LNCAP (cell line): Measurements from ENCODE around the gene ABHD17A.

Source experiments
- CTCF ChIP-seq: fragments of 450-650 bp; IDR thresholded peaks from 2 replicates; pipeline ENCODE4 v1.5.1; 2017; ENCODE audit warnings: mild to moderate bottlenecking

The ABHD17A gene

DNA sequence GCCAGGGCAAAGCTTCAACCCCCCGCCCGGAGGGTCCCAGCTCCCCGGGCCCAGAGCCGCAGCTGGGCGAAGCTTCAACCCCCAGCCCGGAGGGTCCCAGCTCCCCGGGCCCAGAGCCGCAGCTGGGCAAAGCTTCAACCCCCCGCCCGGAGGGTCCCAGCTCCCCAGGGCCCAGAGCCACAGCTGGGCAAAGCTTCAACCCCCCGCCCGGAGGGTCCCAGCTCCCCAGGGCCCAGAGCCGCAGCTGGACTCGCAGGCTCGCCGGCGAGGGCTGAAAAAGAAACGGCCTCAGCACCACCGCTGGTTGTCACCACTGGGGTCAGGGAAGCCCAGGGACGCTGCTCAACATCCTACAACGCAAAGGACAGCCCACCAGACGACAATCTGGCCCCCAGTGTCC lies 42.2 kb downstream of the ABHD17A start:
- TF ChIP-seq CTCF = no peak

- no peak for TF ChIP-seq CTCF
These were observed 43.9 kb downstream of the ABHD17A start for GRCh38 chr19:1841209-1841924.

DNA sequence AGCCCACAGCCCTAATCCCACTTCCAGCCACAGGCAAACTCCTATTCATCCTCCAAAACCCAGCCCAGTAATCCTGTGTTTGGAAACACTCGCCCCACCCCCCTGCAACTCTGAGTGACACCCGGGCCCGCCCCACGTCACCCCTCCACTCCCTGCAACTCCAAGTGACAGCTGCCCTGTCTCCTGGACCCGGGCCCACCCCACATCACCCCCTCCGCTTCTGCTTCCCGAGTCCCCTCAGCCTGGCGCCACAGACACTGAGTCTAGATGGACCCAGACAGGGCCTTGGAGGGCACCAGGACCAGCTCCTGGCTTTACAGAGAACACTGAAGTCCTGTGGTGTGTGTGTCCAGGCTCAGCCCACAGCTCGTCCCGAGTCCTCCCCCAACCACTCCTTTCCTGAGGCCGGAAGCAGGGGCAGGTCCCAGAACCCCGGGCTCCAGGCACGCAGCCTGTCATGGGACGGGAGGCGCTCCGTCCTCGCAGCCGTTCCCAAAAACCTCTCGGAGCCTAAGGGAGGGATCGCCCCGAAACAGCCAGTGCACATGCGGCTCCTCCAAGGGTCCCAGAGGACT lies 44.7 kb downstream of the ABHD17A start:
- TF ChIP-seq CTCF = no peak

- TF ChIP-seq CTCF = no peak
These were observed 45.4 kb downstream of the ABHD17A start for GRCh38 chr19:1839658-1840540.

DNA sequence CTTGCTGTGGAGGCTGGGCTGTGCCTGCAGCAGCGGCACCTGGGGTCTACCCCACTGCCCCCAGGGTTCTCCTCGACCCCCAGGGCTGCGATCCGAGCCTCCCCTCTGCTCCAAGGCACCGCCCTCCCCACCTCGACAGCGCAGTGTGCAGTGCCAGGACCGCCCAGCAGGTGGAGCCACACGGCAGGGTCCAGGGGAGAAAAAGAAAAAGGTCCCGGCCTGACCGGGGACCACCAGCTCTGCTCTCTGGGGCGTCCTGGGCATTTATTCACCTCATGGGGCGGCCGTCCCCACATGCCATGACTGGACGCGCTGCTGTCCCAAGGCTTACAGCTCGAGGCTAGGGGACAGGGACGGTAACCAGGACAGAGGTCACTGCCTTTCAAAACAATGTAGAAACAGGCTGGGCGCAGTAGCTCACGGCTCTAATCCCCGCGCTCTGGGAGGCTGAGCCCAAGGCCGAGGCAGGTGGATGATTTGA lies 47.6 kb downstream of the ABHD17A start:
- peak; percentile 100 for TF ChIP-seq CTCF

- TF ChIP-seq CTCF = no peak
These were observed 48.1 kb downstream of the ABHD17A start for GRCh38 chr19:1837222-1837565.

DNA sequence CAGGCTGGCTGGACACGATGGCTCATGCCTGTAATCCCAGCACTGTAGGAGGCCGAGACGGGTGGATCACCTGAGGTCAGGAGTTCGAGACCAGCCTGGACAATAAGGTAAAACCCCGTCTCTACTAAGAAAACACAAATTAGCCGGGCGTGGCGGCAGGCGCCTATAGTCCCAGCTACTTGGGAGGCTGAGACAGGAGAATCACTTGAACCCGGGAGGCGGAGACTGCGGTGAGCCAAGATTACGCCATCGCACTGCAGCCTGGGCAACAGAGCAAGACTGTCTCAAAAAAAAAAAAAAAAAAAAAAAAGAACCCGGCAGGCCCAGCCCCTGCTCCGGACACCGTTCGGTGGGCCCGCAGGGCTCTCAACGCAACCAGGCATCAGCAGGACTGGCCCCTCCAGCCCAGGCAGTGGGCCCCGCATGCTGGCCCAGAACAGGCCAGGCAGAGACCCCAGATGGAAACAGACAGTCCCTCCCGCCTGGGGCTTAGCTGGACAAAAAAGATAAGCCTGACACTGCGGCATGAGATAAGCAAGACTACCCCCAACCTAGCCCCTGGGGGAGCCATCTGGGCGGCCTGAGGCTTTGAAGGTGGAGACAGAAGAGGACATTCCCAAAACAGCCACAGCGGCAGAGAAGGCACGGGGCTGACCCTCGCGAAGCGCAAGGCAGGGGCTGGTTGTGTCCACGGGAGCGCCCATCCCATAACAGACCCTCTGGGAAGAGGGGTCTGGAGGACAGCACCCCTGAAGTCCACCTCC lies 48.7 kb downstream of the ABHD17A start:
- no peak for TF ChIP-seq CTCF
